ENCODE data around the gene PUS3.

PUS3 gene

GRCh38 chr11:125902927-125903710 is at the start of gene PUS3:
Gene PUS3 (minus strand): TSS chr11:125903206. CDS start chr11:125896284, 6,922 bp downstream.
- DNase-seq (ENCODE audit: low spot score), result peak; percentile 92

- no peak for DNase-seq (ENCODE audit: low spot score)
These were observed 49.6 kb upstream of the PUS3 start for GRCh38 chr11:125952559-125952958.

GRCh38 chr11:125951731-125952130 is 48.7 kb upstream of the PUS3 start:
- DNase-seq (ENCODE audit: low spot score), result no peak

- DNase-seq (ENCODE audit: low spot score), result no peak
These were observed 48.0 kb upstream of the PUS3 start for GRCh38 chr11:125950696-125951651.

- DNase-seq (ENCODE audit: low spot score), result no peak
These were observed 47.1 kb upstream of the PUS3 start for GRCh38 chr11:125950178-125950490.

- no peak for DNase-seq (ENCODE audit: low spot score)
These were observed 46.5 kb upstream of the PUS3 start for GRCh38 chr11:125949271-125950177.

- no peak for DNase-seq (ENCODE audit: low spot score)
These were observed 45.5 kb upstream of the PUS3 start for GRCh38 chr11:125948278-125949051.

GRCh38 chr11:125947419-125948277 is 44.6 kb upstream of the PUS3 start:
- no peak for DNase-seq (ENCODE audit: low spot score)

GRCh38 chr11:125946712-125947418 is 43.9 kb upstream of the PUS3 start:
- DNase-seq (ENCODE audit: low spot score), result no peak

- DNase-seq (ENCODE audit: low spot score), result no peak
These were observed 43.0 kb upstream of the PUS3 start, which contains the start of gene VSIG10L2 for GRCh38 chr11:125945797-125946520. Gene VSIG10L2 (plus strand): TSS chr11:125946044. CDS start chr11:125946056, 12 bp downstream.

GRCh38 chr11:125945011-125945796 is 42.2 kb upstream of the PUS3 start:
- DNase-seq (ENCODE audit: low spot score), result no peak

GRCh38 chr11:125944350-125945010 is 41.5 kb upstream of the PUS3 start:
- DNase-seq (ENCODE audit: low spot score), result no peak

- DNase-seq (ENCODE audit: low spot score), result no peak
These were observed 40.8 kb upstream of the PUS3 start for GRCh38 chr11:125943661-125944349.

- no peak for DNase-seq (ENCODE audit: low spot score)
These were observed 39.9 kb upstream of the PUS3 start for GRCh38 chr11:125942771-125943428.

- peak; percentile 84 for DNase-seq (ENCODE audit: low spot score)
These were observed 38.9 kb upstream of the PUS3 start for GRCh38 chr11:125941619-125942611.
